HG03196 (cell line): ENCODE results near the gene PRRX2.

Experiments used
- ATAC-seq: cut with Tn5 transposase; IDR thresholded peaks from one replicate; pipeline ENCODE4 v1.9.1; 2021; ENCODE audit not compliant: unreplicated experiment

Gene PRRX2

GRCh38 chr9:129703667-129704355 lies 38.4 kb downstream of the PRRX2 start:
- ATAC-seq: no peak

DNA sequence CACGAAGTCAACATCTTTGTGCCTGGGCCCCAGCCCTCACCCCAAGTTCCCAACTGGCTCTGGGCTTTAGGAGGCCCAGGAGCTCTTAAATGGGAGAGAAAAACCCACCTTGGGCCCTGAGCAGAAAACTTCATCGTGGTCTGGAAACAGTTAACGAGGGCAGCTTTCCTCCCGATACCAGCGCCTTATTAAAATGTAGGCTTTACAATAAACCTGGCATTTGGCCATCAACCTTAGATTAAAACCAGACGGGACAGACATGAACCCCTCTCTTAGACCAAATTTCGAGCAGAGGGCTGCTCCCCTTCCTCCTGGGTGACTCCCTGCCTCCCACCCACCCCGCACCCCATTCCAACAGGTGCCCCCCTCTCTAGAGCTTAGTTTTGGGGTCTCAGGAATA lies 39.4 kb downstream of the PRRX2 start:
- ATAC-seq: no peak

DNA sequence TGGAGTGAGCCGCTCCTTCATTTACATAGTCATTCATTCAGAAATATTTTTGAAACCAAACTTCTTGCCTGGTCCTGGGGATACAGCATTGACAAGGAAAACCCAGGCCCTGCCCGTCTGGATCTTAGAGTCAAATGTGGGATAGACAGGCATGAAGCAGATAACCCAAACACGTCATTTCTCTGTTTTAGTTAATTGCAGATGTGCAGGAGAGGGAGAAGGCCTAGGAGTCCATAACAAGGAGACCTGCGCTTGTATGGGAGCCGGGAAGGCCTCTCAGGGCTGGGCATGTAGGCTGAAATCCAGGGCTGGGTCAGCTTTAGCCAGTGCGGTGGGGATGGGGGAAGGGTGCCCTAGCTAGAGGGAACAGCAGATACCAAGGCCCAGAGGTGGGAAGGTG lies 43.3 kb downstream of the PRRX2 start:
- ATAC-seq: no peak

DNA sequence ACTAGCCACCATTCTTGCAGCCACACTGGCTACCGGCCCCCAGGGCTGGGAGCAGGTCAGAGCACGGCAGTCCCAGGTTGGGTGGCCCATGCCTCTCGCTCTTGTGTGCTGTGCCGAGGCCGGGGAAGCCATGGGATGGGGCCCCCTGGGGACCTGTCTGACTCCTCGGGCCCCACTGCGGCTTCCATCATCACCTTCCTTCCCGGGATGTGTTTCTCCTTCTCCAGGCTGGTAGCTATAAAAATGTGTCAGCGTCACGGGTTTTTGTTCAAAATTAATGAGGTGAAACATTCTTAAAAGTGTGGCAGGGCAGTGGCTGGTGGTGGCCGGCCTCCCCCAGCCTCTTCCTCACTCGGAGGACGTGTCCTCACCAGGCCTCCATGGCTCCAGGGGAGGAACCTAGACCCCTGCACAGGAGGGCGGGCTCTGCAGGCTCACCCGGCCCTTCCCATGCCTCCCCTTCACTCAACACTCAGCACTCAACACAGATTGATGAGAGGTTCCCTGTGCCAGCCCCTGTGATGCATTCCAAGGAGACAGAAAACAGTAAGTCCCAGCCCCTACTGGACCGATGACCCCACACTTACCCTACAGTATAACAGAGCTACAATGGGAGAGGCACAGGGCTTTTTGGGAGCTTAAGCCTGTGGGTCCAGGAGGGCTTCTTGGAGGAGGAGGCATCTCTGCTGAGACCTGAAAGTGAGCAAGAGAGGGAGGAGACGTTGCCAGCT lies 44.2 kb downstream of the PRRX2 start:
- no peak for ATAC-seq

- ATAC-seq: no peak
Observed at GRCh38 chr9:129710169-129710453, 44.7 kb downstream of the PRRX2 start.

GRCh38 chr9:129712634-129713401 lies 47.4 kb downstream of the PRRX2 start:
- no peak for ATAC-seq

- no peak for ATAC-seq
Observed at GRCh38 chr9:129713402-129713679, 47.9 kb downstream of the PRRX2 start.

DNA sequence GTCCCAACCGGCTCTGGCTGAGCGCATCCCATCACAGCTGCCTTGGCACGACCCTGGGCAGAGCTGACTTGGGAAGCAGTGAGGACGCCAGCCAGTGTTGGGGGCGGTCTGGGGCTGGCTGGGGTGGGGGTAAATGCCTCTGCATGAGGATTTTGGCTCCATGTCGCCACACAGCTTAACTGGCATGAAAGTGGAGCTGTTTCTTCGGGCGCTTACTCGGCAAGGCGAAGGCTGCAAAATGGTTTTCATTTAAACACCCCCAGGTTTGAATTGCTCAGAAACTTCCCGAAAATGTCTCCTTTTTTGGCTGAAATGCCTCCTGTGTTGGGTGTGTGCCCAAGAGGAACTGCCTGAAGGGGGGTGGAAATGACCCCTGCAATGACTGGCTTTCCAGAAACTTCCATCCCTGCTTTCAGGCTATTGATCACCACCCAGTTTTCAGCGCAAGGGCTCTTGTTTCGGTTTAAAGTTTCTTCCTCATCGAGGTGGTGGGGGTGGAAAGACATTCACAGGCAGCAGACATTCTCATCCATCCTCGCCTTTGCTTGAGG lies 49.1 kb downstream of the PRRX2 start:
- no peak for ATAC-seq

DNA sequence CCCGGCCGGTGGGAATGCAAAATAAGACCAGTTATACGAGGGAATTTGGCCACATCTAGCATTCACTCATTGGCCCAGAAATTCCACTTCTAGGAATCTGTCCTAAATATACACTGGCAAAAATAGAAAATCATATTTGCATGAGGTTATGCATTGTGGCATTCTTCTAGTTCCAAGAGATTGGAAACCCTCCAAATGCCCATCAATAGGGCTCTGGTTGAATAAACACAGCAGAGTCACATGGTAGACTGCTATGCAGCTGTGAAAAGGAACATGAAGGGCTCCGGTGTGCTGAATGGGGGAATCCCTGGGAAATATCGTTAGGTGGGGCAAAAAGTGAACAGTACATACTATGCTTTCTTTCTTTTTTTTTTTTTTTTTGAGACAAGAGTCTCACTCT lies 50.6 kb downstream of the PRRX2 start:
- ATAC-seq: no peak

GRCh38 chr9:129717991-129718390 lies 52.5 kb downstream of the PRRX2 start:
- ATAC-seq: no peak

DNA sequence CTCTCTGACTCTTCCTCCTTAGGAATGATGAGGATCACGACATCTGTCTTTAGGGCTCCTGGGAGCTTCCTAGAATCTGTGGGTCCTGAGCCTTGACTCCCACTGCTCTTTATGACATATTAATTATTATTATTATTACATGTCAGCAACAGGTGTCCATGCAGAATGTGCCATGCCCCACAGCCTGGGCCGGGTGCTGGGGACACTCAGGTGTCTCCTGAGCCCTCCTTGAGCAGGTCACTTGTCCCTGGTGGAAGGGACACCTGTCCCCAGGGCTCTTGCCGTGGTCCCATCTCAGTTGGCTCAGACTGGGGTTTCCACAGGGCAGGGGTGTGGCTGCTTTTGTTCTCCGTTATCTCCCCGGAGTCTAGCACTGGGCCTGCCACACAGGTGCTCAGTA lies 53.2 kb downstream of the PRRX2 start:
- ATAC-seq: no peak

DNA sequence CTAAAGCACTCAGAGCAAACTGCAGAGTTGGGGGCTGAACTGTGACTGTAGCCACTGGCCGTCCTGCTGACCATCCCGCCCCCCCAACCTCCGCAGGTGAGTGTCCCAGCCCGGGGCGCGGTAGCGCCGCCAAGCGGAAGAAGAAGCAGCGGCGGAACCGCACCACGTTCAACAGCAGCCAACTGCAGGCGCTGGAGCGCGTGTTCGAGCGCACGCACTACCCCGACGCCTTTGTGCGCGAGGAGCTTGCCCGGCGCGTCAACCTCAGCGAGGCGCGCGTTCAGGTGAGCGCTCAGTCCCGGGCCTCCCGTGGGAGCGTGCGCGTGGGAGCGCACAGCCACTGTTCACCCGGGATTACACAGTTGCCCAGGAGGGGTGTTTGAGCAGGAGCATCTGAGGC lies 53.7 kb downstream of the PRRX2 start:
- no peak for ATAC-seq

DNA sequence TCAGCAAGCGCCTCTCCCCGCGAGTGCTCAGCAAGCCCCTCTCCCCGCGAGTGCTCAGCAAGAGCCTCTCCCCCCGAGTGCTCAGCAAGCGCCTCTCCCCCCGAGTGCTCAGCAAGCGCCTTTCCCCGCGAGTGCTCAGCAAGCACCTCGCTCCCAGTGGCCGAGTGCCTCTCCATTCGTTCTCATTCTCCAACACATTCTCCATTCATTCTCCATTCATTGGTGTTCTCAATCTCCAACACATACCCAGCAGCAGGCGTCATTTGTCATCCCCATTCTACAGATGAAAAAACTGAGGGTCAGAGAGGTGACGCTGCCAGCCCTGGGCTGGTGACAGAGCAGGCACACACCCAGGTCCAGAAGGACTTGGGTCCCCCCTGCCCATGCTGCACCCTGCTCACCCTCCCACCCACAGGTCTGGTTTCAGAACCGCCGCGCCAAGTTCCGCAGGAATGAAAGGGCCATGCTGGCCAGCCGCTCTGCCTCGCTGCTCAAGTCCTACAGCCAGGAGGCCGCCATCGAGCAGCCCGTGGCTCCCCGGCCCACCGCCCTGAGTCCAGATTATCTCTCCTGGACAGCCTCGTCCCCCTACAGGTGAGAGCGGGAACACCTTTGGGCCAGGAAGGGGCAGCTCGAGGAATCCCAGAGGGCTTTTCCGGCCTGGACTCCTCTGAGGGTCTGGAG lies 54.9 kb downstream of the PRRX2 start:
- ATAC-seq: no peak

GRCh38 chr9:129720865-129721545 lies 55.6 kb downstream of the PRRX2 start:
- no peak for ATAC-seq

DNA sequence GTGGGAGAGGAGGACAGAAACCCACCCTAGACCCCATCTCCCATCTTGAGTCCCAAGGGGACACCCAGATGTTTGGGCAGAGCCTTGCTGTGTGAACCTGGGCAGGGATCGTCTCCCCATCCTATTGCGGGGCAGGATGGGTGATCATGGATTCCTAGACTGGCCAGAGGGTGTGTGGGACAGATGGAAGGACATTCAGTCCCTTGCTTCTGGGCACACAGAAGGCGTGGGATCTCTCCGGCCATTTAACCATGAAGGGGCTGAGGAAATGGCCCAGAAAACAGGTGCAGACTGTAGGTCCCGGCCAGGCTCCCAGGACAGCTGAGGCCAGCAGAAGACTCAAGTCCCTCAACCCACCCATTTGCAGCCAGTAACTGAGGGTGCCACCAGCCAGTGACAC lies 57.5 kb downstream of the PRRX2 start:
- no peak for ATAC-seq

GRCh38 chr9:129724456-129725190 lies 59.2 kb downstream of the PRRX2 start:
- ATAC-seq: no peak

DNA sequence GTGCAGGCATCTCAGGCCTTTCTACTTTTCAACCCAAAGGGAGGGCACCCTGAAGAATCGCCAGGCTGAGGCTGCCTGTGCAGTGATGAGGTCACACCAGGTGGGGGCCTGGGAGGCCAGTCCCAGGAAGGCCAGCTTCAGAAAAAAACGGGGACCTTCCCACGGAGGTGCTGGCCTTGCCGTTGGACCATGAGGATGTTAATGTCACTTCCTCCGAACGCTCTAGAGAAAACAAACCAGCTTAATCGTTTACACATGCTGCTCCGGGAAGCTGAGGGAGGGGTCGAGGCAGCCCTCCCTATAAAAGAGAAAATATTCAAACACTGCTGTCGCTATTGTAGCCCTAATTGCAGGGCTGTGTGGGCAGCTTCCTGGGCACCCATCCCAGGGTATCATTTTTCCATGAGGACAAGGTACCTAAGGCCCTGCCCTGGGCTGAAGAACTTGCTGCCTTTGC lies 60.4 kb downstream of the PRRX2 start:
- ATAC-seq: no peak

DNA sequence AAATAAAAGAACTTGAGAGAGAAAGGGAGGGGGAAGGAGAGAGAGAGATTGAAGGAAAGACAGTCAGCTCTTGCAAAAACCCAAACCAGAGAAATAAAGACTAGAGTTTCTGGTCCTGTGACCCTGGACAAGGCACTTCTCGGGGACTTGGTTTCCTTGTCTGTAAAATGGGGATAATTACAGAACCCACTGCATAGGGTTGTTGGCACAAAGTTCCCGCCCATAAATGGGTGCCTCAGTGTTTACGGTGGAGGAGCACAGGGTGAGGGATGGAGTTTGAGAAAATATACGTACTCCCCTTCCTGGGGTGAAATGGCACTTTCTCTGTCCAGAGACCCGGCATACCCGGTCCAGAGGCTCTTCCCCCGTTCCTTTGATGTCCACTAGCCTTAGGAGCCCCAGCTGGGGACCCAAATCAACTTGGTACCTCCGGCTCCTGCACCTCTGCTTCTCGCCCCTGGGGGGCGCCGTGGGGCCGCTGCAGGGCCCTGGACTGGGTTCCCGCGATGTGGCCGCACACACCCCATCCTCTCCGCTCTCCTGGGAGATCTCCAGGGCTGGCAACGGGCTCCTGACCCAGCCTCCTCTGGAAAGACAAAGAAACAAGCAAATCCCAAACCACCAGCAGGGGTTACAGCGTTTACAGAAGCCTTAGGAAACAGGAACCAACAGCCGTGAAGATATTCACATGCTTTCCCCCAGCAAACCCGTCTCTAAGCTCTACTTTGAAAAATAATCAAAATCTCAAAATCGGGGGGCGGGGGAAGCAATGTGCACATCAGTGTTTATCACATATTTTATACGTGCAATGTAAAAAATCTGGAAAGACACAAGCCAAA lies 61.1 kb downstream of the PRRX2 start:
- no peak for ATAC-seq

DNA sequence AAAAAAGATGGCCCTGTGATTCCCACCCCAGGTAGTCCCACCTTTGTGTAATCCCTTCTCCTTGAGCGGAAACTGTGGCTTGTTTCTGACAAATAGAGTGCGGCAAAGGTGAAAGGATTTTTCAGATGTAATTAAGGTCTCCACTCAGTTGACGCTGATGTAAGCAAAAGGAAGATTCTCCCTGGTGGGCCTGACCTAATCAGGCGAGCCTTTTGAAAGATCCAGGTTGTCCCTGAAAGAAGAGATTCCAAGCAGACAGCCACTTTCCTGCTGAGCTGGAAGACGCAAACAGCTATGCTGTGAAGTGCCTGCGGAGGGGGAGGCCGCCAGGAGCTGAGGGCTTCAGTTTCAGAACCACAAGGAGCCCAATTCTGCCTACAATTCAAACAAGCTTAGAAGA lies 63.3 kb downstream of the PRRX2 start:
- ATAC-seq: no peak
